KMS-11 (cell line): ENCODE data around the gene EPS15.

ENCODE experiments used
- H2AFZ ChIP-seq: fragments of 200-600 bp; sonication (generic); 2 replicates; pipeline ENCODE4 v1.6.1; 2016; ENCODE audit warnings: antibody characterized with exemption, mixed run types, low read depth
- H3K27ac ChIP-seq: fragments of 200-600 bp; sonication (generic); 2 replicates; pipeline ENCODE4 v1.6.1; 2016; ENCODE audit warnings: mild to moderate bottlenecking, mixed run types
- H3K27me3 ChIP-seq: fragments of 200-600 bp; sonication (generic); 2 replicates; pipeline ENCODE4 v1.6.1; 2017; ENCODE audit warnings: mild to moderate bottlenecking, low read depth, mixed run types, moderate library complexity; ENCODE audit not compliant: insufficient read depth
- H3K36me3 ChIP-seq: fragments of 200-600 bp; sonication (generic); 2 replicates; pipeline ENCODE4 v1.6.1; 2017; ENCODE audit warnings: mild to moderate bottlenecking, mixed run types; ENCODE audit not compliant: insufficient read depth
- H3K4me1 ChIP-seq: fragments of 200-600 bp; sonication (generic); 2 replicates; pipeline ENCODE4 v1.6.1; 2016; ENCODE audit warnings: mild to moderate bottlenecking, low read depth, mixed run types; ENCODE audit not compliant: poor library complexity, severe bottlenecking
- H3K4me2 ChIP-seq: fragments of 200-600 bp; sonication (generic); 2 replicates; pipeline ENCODE4 v1.7.0; 2016; ENCODE audit warnings: mild to moderate bottlenecking, mixed run types
- H3K4me3 ChIP-seq: fragments of 200-600 bp; sonication (generic); IDR thresholded peaks from 2 replicates; pipeline ENCODE4 v1.6.1; 2017; ENCODE audit warnings: low read depth, low read length, mixed read lengths; ENCODE audit not compliant: insufficient read depth
- H3K79me2 ChIP-seq: fragments of 200-600 bp; sonication (generic); 2 replicates; pipeline ENCODE4 v1.6.1; 2016; ENCODE audit warnings: low read depth, mixed run types; ENCODE audit not compliant: insufficient read depth
- H3K9ac ChIP-seq: fragments of 200-600 bp; sonication (generic); 2 replicates; pipeline ENCODE4 v1.6.1; 2016; ENCODE audit warnings: mild to moderate bottlenecking, mixed run types
- H4K20me1 ChIP-seq: fragments of 200-600 bp; sonication (generic); 2 replicates; pipeline ENCODE4 v1.6.1; 2016; ENCODE audit warnings: mild to moderate bottlenecking, mixed run types; ENCODE audit not compliant: insufficient read depth
- TF ChIP-seq, protein P1 (sequence below): fragments of 200-600 bp; sonication (generic); conservative IDR thresholded peaks from 2 replicates; pipeline ENCODE4 v1.6.1; 2017; ENCODE audit warnings: low read depth, mild to moderate bottlenecking, antibody characterized with exemption, low read length, moderate library complexity, mixed read lengths

The EPS15 gene

GRCh38 chr1:51497340-51497739 is 21.7 kb downstream of the EPS15 start:
- Histone ChIP-seq H3K4me3 (no peak overlapping the region), H3K27me3 (no peaks in the 10 kb centered on the region), H3K79me2 (no peaks in the 10 kb centered on the region), H3K4me1 (no peaks in the 10 kb centered on the region), H3K36me3 (no peaks in the 10 kb centered on the region), H3K27ac (no peak overlapping the region), H2AFZ (no peak overlapping the region), H4K20me1 (no peaks in the 10 kb centered on the region), H3K9ac (no peak overlapping the region), H3K4me2 (no peak overlapping the region)
- TF ChIP-seq, protein P1, sequence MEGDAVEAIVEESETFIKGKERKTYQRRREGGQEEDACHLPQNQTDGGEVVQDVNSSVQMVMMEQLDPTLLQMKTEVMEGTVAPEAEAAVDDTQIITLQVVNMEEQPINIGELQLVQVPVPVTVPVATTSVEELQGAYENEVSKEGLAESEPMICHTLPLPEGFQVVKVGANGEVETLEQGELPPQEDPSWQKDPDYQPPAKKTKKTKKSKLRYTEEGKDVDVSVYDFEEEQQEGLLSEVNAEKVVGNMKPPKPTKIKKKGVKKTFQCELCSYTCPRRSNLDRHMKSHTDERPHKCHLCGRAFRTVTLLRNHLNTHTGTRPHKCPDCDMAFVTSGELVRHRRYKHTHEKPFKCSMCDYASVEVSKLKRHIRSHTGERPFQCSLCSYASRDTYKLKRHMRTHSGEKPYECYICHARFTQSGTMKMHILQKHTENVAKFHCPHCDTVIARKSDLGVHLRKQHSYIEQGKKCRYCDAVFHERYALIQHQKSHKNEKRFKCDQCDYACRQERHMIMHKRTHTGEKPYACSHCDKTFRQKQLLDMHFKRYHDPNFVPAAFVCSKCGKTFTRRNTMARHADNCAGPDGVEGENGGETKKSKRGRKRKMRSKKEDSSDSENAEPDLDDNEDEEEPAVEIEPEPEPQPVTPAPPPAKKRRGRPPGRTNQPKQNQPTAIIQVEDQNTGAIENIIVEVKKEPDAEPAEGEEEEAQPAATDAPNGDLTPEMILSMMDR = no peak

- no peaks in the 10 kb centered on the region for H3K4me1 ChIP-seq
- H3K27me3 ChIP-seq = no peaks in the 10 kb centered on the region
- H3K4me2 ChIP-seq = no peak overlapping the region
- no peak overlapping the region for H2AFZ ChIP-seq
- H3K9ac ChIP-seq = no peak overlapping the region
- H3K4me3 ChIP-seq = no peak overlapping the region
- no peaks in the 10 kb centered on the region for H4K20me1 ChIP-seq
- no peaks in the 10 kb centered on the region for H3K36me3 ChIP-seq
- TF ChIP-seq, protein P1 = no peak
- no peak overlapping the region for H3K27ac ChIP-seq
- no peaks in the 10 kb centered on the region for H3K79me2 ChIP-seq
Measured at GRCh38 chr1:51494138-51494830, 24.8 kb downstream of the EPS15 start.

GRCh38 chr1:51491166-51491981 is 27.7 kb downstream of the EPS15 start:
- no peaks in the 10 kb centered on the region for H3K79me2 ChIP-seq
- H3K27me3 ChIP-seq = no peaks in the 10 kb centered on the region
- H3K27ac ChIP-seq = no peak overlapping the region
- TF ChIP-seq, protein P1 = no peak
- H3K4me3 ChIP-seq = no peak overlapping the region
- H2AFZ ChIP-seq = no peak overlapping the region
- no peaks in the 10 kb centered on the region for H3K36me3 ChIP-seq
- no peak overlapping the region for H3K9ac ChIP-seq
- H3K4me2 ChIP-seq = no peak overlapping the region
- no peaks in the 10 kb centered on the region for H3K4me1 ChIP-seq
- no peaks in the 10 kb centered on the region for H4K20me1 ChIP-seq

DNA sequence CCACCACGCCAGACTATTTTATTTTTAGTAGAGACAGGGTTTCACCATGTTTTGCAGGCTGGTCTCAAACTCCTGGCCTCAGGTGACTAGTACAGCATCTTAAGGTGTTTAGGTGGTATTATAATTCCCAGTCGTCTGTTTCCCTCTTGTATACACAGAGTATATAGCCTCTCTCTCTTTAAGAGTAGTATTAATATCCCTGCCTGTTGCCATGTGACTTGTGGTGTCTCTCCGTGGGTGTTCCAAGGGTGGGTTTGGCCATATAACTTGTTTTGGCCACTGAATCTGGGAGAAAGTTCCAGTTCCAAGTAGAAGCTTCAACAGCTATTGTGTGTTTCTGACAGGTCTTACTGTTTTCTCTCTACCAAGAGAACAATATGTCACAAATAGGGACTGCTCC is 29.6 kb downstream of the EPS15 start:
- no peak overlapping the region for H2AFZ ChIP-seq
- no peaks in the 10 kb centered on the region for H3K27me3 ChIP-seq
- H3K4me3 ChIP-seq = no peak overlapping the region
- H4K20me1 ChIP-seq = no peaks in the 10 kb centered on the region
- TF ChIP-seq, protein P1 = no peak
- H3K36me3 ChIP-seq = no peaks in the 10 kb centered on the region
- no peaks in the 10 kb centered on the region for H3K4me1 ChIP-seq
- no peak overlapping the region for H3K4me2 ChIP-seq
- no peaks in the 10 kb centered on the region for H3K79me2 ChIP-seq
- H3K9ac ChIP-seq = no peak overlapping the region
- H3K27ac ChIP-seq = no peak overlapping the region
